GM23248 (cell line): ENCODE data around the gene GPRIN2.

Experiments
- EZH2 ChIP-seq: fragments of 200-600 bp; sonication (generic); IDR thresholded peaks from 2 replicates; pipeline ENCODE4 v1.6.1; 2018; ENCODE audit warnings: antibody characterized with exemption, mild to moderate bottlenecking; ENCODE audit not compliant: insufficient read depth, poor library complexity, severe bottlenecking
- EZH2phosphoT487 ChIP-seq: fragments of 200-600 bp; sonication (generic); IDR thresholded peaks from 2 replicates; pipeline ENCODE4 v1.6.1; 2018; ENCODE audit warnings: antibody characterized with exemption, moderate library complexity, mild to moderate bottlenecking, low read depth; ENCODE audit not compliant: insufficient read depth

DNA sequence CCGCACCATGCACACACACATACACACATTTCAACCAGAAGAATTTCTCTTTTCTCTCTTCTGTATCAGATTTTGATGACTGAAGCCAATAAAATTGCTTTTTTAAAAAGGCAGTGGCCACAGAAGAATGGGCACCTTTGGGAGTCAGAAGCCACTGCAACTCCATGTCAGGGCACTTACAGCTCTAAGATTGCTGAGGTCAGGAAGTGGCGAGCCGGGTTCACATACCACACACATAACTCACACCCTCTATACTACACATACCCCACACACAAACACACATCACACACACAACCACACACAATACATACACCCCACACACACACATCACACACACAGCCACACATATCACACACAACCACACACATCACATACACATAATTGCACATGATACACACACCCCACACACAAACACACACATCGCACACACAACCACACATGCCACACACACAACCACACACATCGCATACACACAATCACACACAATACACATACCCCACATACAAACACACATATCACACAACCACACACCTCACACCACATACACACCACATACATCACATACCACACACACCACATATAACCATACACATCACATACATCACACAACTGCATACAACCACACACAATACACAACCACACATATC, 31.2 kb downstream of the GPRIN2 start:
- no peak for TF ChIP-seq EZH2
- TF ChIP-seq EZH2phosphoT487: no peak
